ENCODE measurements around the gene KRTAP4-9. TPM values are rescaled to one million over a fixed set of nuclear protein-coding genes. Genes with fewer than 3 reads are reported as not detected.
A peak's percentile ranks its signal among the peaks of the same experiment; 100 is the strongest.
"Not testable (repeated sequence)": the region's sequence is repeated elsewhere in the genome, so short reads cannot be mapped to it uniquely, and the experiment has no call there.

The KRTAP4-9 gene
- polyA plus RNA-seq, 2 of the 4 experiments (the other 2 are of a cell fraction): not detected

DNA sequence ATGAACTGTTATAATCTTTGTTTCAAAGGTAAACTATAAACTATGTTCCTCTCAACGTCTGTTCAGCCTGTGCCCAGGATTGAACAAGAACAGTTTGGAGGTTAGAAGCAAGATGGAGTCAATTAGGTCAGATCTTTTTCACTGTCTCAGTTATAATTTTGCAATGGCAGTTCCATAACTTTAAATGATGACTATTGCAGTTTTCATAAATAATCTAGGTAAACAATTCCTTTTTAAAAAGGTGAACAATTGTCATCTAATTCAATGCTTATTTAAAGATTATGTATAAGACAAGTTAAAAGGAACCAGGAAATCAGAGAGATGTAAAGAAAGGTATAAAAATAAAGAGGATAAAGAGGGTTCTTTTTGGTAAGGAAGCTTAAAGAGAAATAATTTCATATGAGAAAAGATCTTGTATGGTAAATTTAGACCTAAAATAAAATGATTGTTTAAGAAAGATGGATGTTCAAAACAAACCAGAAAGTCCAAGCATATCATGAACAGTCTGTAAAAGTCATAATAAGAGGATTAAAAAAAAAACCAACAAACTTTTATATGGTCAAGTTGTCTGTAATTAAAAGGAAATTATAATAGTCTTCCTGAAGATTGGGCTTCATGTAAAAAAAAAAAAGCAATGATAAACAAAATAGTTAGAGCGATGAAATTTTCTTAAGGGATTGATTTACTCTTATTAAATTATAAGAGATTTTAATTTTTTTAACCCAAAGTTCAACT is 6.1 kb downstream of the KRTAP4-9 start:
- Histone ChIP-seq H3K4me3 (no peak overlapping the region), H3K4me2 (no peak overlapping the region), H3K4me1 (no peaks in the 10 kb centered on the region), H3K9me3 (peaks cover 5% of the 10 kb centered on the region; the same call in 1 of the 3 replicates), H3K27ac (no peak overlapping the region)
- ChIA-PET CTCF (no interaction called here), POLR2A (no interaction called here)
- peak; percentile 85 for TF ChIP-seq MAFK (IDR thresholded peaks at IDR 0.05; ENCODE audit: partially characterized antibody)
- peak; percentile 49 for TF ChIP-seq ZFP36 (IDR thresholded peaks at IDR 0.05; ENCODE audit: borderline replicate concordance, partially characterized antibody)
- TF ChIP-seq HMGXB4 (CRISPR knock-in tag; IDR thresholded peaks at IDR 0.05; ENCODE audit: borderline replicate concordance): no peak
- no peak for FAIRE-seq
- no peak for DNase-seq (ENCODE audit: low read depth in 1 of 2, low spot score in 1 of 2)
- no peak for ATAC-seq
- WGBS (ENCODE audit: missing lambda C conversion rate): 54% methylated on average over 2 of the region's 2 CpGs

GRCh38 chr17:41116297-41116696 is 11.1 kb downstream of the KRTAP4-9 start:
- no peak for FAIRE-seq
- Histone ChIP-seq H3K4me2 (no peak overlapping the region), H3K9me3 (peaks cover 5% of the 10 kb centered on the region; the same call in 1 of the 3 replicates), H3K4me1 (no peaks in the 10 kb centered on the region), H3K27ac (no peak overlapping the region), H3K4me3 (no peak overlapping the region)
- WGBS (ENCODE audit: missing lambda C conversion rate): 86% methylated on average over 5 of the region's 5 CpGs
- no peak for TF ChIP-seq HOXA7 (CRISPR knock-in tag; IDR thresholded peaks at IDR 0.05)
- TF ChIP-seq, protein P1, sequence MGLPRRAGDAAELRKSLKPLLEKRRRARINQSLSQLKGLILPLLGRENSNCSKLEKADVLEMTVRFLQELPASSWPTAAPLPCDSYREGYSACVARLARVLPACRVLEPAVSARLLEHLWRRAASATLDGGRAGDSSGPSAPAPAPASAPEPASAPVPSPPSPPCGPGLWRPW (IDR thresholded peaks at IDR 0.05): no peak
- TF ChIP-seq FOXS1 (CRISPR knock-in tag; IDR thresholded peaks at IDR 0.05): no peak
- no peak for TF ChIP-seq ELK1 (IDR thresholded peaks at IDR 0.05; ENCODE audit: low read depth, low read length)
- no peak for TF ChIP-seq SREBF2 (IDR thresholded peaks at IDR 0.05)
- no peak for TF ChIP-seq MAX (IDR thresholded peaks at IDR 0.05)
- CTCF ChIA-PET: no interaction called here
- POLR2A ChIA-PET: no interaction called here
- no peak for DNase-seq (ENCODE audit: low read depth in 1 of 2, low spot score in 1 of 2)
- no peak for ATAC-seq

- 65% methylated on average over 6 of the region's 10 CpGs for WGBS (ENCODE audit: missing lambda C conversion rate)
- H3K4me2 ChIP-seq; POLR2A ChIA-PET; H3K27ac ChIP-seq; FAIRE-seq; CTCF ChIA-PET; H3K4me1 ChIP-seq; ATAC-seq; H3K9me3 ChIP-seq; DNase-seq (ENCODE audit: low read depth in 1 of 2, low spot score in 1 of 2); H3K4me3 ChIP-seq: not testable (repeated sequence)
These were observed 12.7 kb downstream of the KRTAP4-9 start, which contains the start of gene KRTAP4-11 for GRCh38 chr17:41117846-41118386. KRTAP4-11 (minus strand) TSS chr17:41118373; CDS start chr17:41118315, 58 bp downstream.

GRCh38 chr17:41118721-41119120 is 13.5 kb downstream of the KRTAP4-9 start:
- 70% methylated on average over 4 of the region's 4 CpGs for WGBS (ENCODE audit: missing lambda C conversion rate)
- ATAC-seq: no peak
- CTCF ChIA-PET: no interaction called here
- POLR2A ChIA-PET: no interaction called here
- no peaks in the 10 kb centered on the region for H3K9me3 ChIP-seq
- no peak for FAIRE-seq
- no peak for DNase-seq (ENCODE audit: low read depth in 1 of 2, low spot score in 1 of 2)
- no peak overlapping the region for H3K4me2 ChIP-seq
- H3K27ac ChIP-seq: no peak overlapping the region
- no peak overlapping the region for H3K4me3 ChIP-seq
- H3K4me1 ChIP-seq: no peaks in the 10 kb centered on the region
- TF ChIP-seq TFCP2L1 (CRISPR knock-in tag; IDR thresholded peaks at IDR 0.05): no peak
- TF ChIP-seq NR3C1 (IDR thresholded peaks at IDR 0.05): no peak
- TF ChIP-seq HMGXB4 (CRISPR knock-in tag; IDR thresholded peaks at IDR 0.05; ENCODE audit: borderline replicate concordance): no peak
- TF ChIP-seq, protein P2, sequence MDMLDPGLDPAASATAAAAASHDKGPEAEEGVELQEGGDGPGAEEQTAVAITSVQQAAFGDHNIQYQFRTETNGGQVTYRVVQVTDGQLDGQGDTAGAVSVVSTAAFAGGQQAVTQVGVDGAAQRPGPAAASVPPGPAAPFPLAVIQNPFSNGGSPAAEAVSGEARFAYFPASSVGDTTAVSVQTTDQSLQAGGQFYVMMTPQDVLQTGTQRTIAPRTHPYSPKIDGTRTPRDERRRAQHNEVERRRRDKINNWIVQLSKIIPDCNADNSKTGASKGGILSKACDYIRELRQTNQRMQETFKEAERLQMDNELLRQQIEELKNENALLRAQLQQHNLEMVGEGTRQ (IDR thresholded peaks at IDR 0.05): no peak
- TF ChIP-seq SMC3 (IDR thresholded peaks at IDR 0.05): no peak
- TF ChIP-seq RNF2 (IDR thresholded peaks at IDR 0.05; ENCODE audit: borderline replicate concordance, low read depth): no peak
- TF ChIP-seq BHLHE40 (IDR thresholded peaks at IDR 0.05; ENCODE audit: low read depth, low read length): no peak
- TF ChIP-seq MAX (IDR thresholded peaks at IDR 0.05): no peak
- no peak for TF ChIP-seq RARB (CRISPR knock-in tag; IDR thresholded peaks at IDR 0.05)
- no peak for TF ChIP-seq HOXB13 (CRISPR knock-in tag; IDR thresholded peaks at IDR 0.05; ENCODE audit: low read depth)
- TF ChIP-seq, protein P3, sequence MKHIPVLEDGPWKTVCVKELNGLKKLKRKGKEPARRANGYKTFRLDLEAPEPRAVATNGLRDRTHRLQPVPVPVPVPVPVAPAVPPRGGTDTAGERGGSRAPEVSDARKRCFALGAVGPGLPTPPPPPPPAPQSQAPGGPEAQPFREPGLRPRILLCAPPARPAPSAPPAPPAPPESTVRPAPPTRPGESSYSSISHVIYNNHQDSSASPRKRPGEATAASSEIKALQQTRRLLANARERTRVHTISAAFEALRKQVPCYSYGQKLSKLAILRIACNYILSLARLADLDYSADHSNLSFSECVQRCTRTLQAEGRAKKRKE (CRISPR knock-in tag; IDR thresholded peaks at IDR 0.05; ENCODE audit: low read depth): no peak
- TF ChIP-seq TP53 (CRISPR knock-in tag; IDR thresholded peaks at IDR 0.05): no peak
- no peak for TF ChIP-seq EP300 (IDR thresholded peaks at IDR 0.05)
- TF ChIP-seq JUN (IDR thresholded peaks at IDR 0.05): no peak
- no peak for TF ChIP-seq ESRRA (IDR thresholded peaks at IDR 0.05; ENCODE audit: borderline replicate concordance, low read length)
